MM.1S (cell line): ENCODE measurements around the gene PTTG1IP.

Source experiments
- DNase-seq: peaks from one replicate; pipeline ENCODE4 v3.0.0-alpha.2; 2015
- H2AFZ ChIP-seq: fragments of 300-600 bp; sonication (generic); 2 replicates; pipeline ENCODE4 v1.6.0; 2016; ENCODE audit warnings: antibody characterized with exemption, low read length
- H3F3A ChIP-seq: fragments of 300-600 bp; sonication (generic); 2 replicates; pipeline ENCODE4 v1.6.1; 2016; ENCODE audit warnings: mild to moderate bottlenecking, antibody characterized with exemption, low read length, moderate library complexity, mixed read lengths; ENCODE audit not compliant: insufficient read depth
- H3K27ac ChIP-seq: fragments of 300-600 bp; sonication (generic); 2 replicates; pipeline ENCODE4 v1.5.1; 2016; ENCODE audit warnings: mild to moderate bottlenecking, low read length
- H3K27me3 ChIP-seq: fragments of 300-600 bp; sonication (generic); replicated peaks from 2 replicates; pipeline ENCODE4 v1.6.0; 2016; ENCODE audit warnings: low read length; ENCODE audit not compliant: insufficient read depth
- H3K36me3 ChIP-seq: fragments of 300-600 bp; sonication (generic); replicated peaks from 2 replicates; pipeline ENCODE4 v1.6.1; 2016; ENCODE audit warnings: mild to moderate bottlenecking, low read length, mixed read lengths; ENCODE audit not compliant: insufficient read depth
- H3K4me1 ChIP-seq: fragments of 300-600 bp; sonication (generic); 2 replicates; pipeline ENCODE4 v1.6.1; 2016; ENCODE audit warnings: low read length, mixed read lengths
- H3K4me2 ChIP-seq: fragments of 300-600 bp; sonication (generic); 2 replicates; pipeline ENCODE4 v1.6.0; 2016; ENCODE audit warnings: low read depth, low read length
- H3K4me3 ChIP-seq: fragments of 300-600 bp; sonication (generic); 2 replicates; pipeline ENCODE4 v1.5.1; 2016; ENCODE audit warnings: low read length, mixed read lengths
- H3K79me2 ChIP-seq: fragments of 300-600 bp; sonication (generic); 2 replicates; pipeline ENCODE4 v1.6.1; 2016; ENCODE audit warnings: mixed run types, low read length, mixed read lengths
- H3K9ac ChIP-seq: fragments of 300-600 bp; sonication (generic); 2 replicates; pipeline ENCODE4 v1.6.1; 2016; ENCODE audit warnings: low read length, mixed read lengths
- H3K9me2 ChIP-seq: fragments of 300-600 bp; sonication (generic); replicated peaks from 2 replicates; pipeline ENCODE4 v1.6.1; 2016; ENCODE audit warnings: mild to moderate bottlenecking, low read length, mixed read lengths; ENCODE audit not compliant: insufficient read depth
- H3K9me3 ChIP-seq: fragments of 300-600 bp; sonication (generic); replicated peaks from 2 replicates; pipeline ENCODE4 v1.6.1; 2016; ENCODE audit warnings: mild to moderate bottlenecking, low read length, mixed read lengths; ENCODE audit not compliant: insufficient read depth
- H4K20me1 ChIP-seq: fragments of 300-600 bp; sonication (generic); 2 replicates; pipeline ENCODE4 v1.6.1; 2016; ENCODE audit warnings: mild to moderate bottlenecking, low read length, moderate library complexity, mixed read lengths; ENCODE audit not compliant: insufficient read depth
- CTCF ChIP-seq: fragments of 300-600 bp; sonication (generic); IDR thresholded peaks from 2 replicates; pipeline ENCODE4 v1.5.1; 2016; ENCODE audit warnings: antibody characterized with exemption, low read length, mixed read lengths
- EZH2 ChIP-seq: fragments of 300-600 bp; sonication (generic); optimal IDR thresholded peaks from 2 replicates; pipeline ENCODE3; 2017; ENCODE audit warnings: low read depth, mild to moderate bottlenecking, antibody characterized with exemption, low read length, mixed read lengths
- EZH2phosphoT487 ChIP-seq: fragments of 300-600 bp; sonication (generic); IDR thresholded peaks from 2 replicates; pipeline ENCODE4 v1.6.1; 2018; ENCODE audit warnings: antibody characterized with exemption, low read length

The PTTG1IP gene

GRCh38 chr21:44836666-44837471 is 36.6 kb downstream of the PTTG1IP start:
- Histone ChIP-seq H3K9ac (no peak overlapping the region), H3K27ac (no peak overlapping the region), H2AFZ (no peak overlapping the region), H3K4me2 (no peak overlapping the region), H3K4me3 (no peak overlapping the region), H4K20me1 (no peaks in the 10 kb centered on the region), H3K9me2 (no peaks in the 10 kb centered on the region), H3K9me3 (no peaks in the 10 kb centered on the region), H3K79me2 (no peaks in the 10 kb centered on the region), H3K27me3 (peaks cover 88% of the 10 kb centered on the region), H3F3A (no peaks in the 10 kb centered on the region), H3K4me1 (no peaks in the 10 kb centered on the region), H3K36me3 (no peaks in the 10 kb centered on the region)
- TF ChIP-seq EZH2phosphoT487 = no peak
- no peak for TF ChIP-seq CTCF
- TF ChIP-seq EZH2 = no peak
- no peak for DNase-seq

DNA sequence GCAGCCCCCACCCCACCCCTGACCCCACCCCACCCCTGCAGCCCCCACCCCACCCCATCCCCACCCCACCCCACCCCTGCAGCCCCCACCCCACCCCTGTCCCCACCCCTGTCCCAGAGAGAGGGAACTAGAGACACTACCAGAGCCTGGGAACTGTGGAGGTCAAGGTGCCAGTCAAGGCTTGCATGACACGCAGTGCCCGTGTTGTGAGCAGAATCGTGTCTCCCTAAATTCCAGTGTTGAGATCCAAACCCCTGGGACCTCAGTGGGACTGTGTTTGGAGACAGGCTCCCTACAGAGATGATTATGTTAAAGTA is 37.2 kb downstream of the PTTG1IP start:
- no peaks in the 10 kb centered on the region for H3K4me1 ChIP-seq
- H3K27ac ChIP-seq = no peak overlapping the region
- no peaks in the 10 kb centered on the region for H3K9me3 ChIP-seq
- H3K4me3 ChIP-seq = no peak overlapping the region
- no peak overlapping the region for H3K9ac ChIP-seq
- TF ChIP-seq EZH2phosphoT487 (no peak), CTCF (no peak), EZH2 (no peak)
- no peaks in the 10 kb centered on the region for H3F3A ChIP-seq
- H3K79me2 ChIP-seq = no peaks in the 10 kb centered on the region
- no peak overlapping the region for H3K4me2 ChIP-seq
- H3K36me3 ChIP-seq = no peaks in the 10 kb centered on the region
- H3K27me3 ChIP-seq = peaks cover 88% of the 10 kb centered on the region
- H2AFZ ChIP-seq = no peak overlapping the region
- no peaks in the 10 kb centered on the region for H4K20me1 ChIP-seq
- no peak for DNase-seq
- H3K9me2 ChIP-seq = no peaks in the 10 kb centered on the region

DNA sequence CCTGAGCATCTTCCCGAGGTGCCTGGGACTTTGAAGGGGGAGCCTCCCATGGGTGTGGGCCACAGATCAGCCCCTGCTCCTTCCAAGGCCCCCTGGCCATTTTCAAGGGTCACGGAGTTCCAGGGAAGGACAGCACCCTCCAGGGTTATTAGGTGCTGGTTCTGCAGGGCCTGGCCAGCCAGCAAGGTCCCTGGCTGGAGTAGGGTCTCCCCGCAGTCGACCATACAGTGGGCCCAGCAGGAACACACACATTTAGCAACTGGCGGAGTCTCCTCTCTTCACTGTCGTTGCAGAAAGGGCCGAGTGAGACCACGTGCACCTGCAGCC is 37.9 kb downstream of the PTTG1IP start:
- Histone ChIP-seq H3K79me2 (no peaks in the 10 kb centered on the region), H3K27ac (no peak overlapping the region), H3K9me2 (no peaks in the 10 kb centered on the region), H3F3A (no peaks in the 10 kb centered on the region), H3K4me3 (no peak overlapping the region), H3K9ac (no peak overlapping the region), H4K20me1 (no peaks in the 10 kb centered on the region), H3K4me1 (no peaks in the 10 kb centered on the region), H2AFZ (no peak overlapping the region), H3K4me2 (no peak overlapping the region), H3K27me3 (peaks cover 88% of the 10 kb centered on the region), H3K36me3 (no peaks in the 10 kb centered on the region), H3K9me3 (no peaks in the 10 kb centered on the region)
- no peak for TF ChIP-seq EZH2phosphoT487
- no peak for TF ChIP-seq CTCF
- no peak for TF ChIP-seq EZH2
- DNase-seq = no peak
